Activated CD4-positive, alpha-beta T cell treated with anti-CD3 and anti-CD28 coated beads, Interleukin-2, amount 50 U/mL, for 24 hours (primary cell): ENCODE results near the gene GIMD1.

ENCODE experiments used
- DNase-seq, 2 donors: peaks; one replicate each; pipeline ENCODE4 v3.0.0-alpha.2; 2020; ENCODE audit warnings: low read depth in 1 of 2, low spot score in 1 of 2

Gene GIMD1

GRCh38 chr4:106315968-106316772 is 52.4 kb downstream of the GIMD1 start, which contains the start of the genes AIMP1 and TBCK:
Gene AIMP1 (plus strand): TSS chr4:106316550. CDS start chr4:106325010, 8,460 bp downstream.
Gene TBCK (minus strand): TSS chr4:106316209. CDS start chr4:106308960, 7,249 bp downstream.
- DNase-seq, result peak; percentile 78 to 87

- DNase-seq, result peak in 1 of 2 donors; percentile 51
Measured at GRCh38 chr4:106315476-106315967, 53.1 kb downstream of the GIMD1 start.

- DNase-seq, result no peak
Measured at GRCh38 chr4:106314960-106315359, 53.6 kb downstream of the GIMD1 start.

GRCh38 chr4:106312997-106313522 is 55.5 kb downstream of the GIMD1 start:
- no peak for DNase-seq

- no peak for DNase-seq
Measured at GRCh38 chr4:106312377-106312776, 56.2 kb downstream of the GIMD1 start.
